Breast epithelium (tissue), 4 donors: Measurements from ENCODE around the gene CDH4. TPM values are rescaled to one million over a fixed set of nuclear protein-coding genes. Genes with fewer than 3 reads are reported as not detected.

Experiments used
- DNase-seq, 2 donors: peaks; one replicate each; pipeline ENCODE4 v3.0.0-alpha.2; 2019; ENCODE audit warnings: low spot score in 2 of 2
- H3K27ac ChIP-seq, 2 donors: fragments of 200-600 bp; sonication (generic) in 1 of 2; one replicate each; pipeline ENCODE4 v1.5.1; 2016 to 2019; ENCODE audit warnings: mild to moderate bottlenecking in 1 of 2
- H3K27me3 ChIP-seq, 2 donors: fragments of 200-600 bp; sonication (generic) in 1 of 2; one replicate each; pipeline versions ENCODE4 v1.5.1 to v1.6.0; 2017 to 2019; ENCODE audit warnings: control low read depth in 1 of 2, mild to moderate bottlenecking in 1 of 2
- H3K36me3 ChIP-seq: fragments of 200-600 bp; one replicate; pipeline ENCODE4 v1.5.1; 2019
- H3K4me1 ChIP-seq, 2 donors: fragments of 200-600 bp; sonication (generic); one replicate each; pipeline ENCODE4 v1.5.1; 2016 to 2019; ENCODE audit warnings: control low read depth in 1 of 2
- H3K4me3 ChIP-seq, 3 donors: fragments of 200-600 bp; sonication (generic); 1 replicate in 2 of 3; 2 replicates in 1 of 3; pipeline ENCODE4 v1.5.1; 2016 to 2019; ENCODE audit warnings: mild to moderate bottlenecking in 3 of 3, moderate library complexity in 2 of 3
- H3K9me3 ChIP-seq, 2 donors: fragments of 200-600 bp; sonication (generic) in 1 of 2; one replicate each; pipeline ENCODE4 v1.5.1; 2016 to 2019; ENCODE audit warnings: control low read depth in 1 of 2
- CTCF ChIP-seq, 3 donors: fragments of 450-650 bp; IDR thresholded peaks; one replicate each; pipeline ENCODE4 v1.5.1; 2016 to 2017; ENCODE audit warnings: antibody characterized with exemption in 3 of 3, mild to moderate bottlenecking in 3 of 3, moderate library complexity in 3 of 3
- POLR2A ChIP-seq: fragments of 450-650 bp; IDR thresholded peaks from one replicate; pipeline ENCODE4 v1.6.1; 2016; ENCODE audit warnings: antibody characterized with exemption, mild to moderate bottlenecking, moderate library complexity
- POLR2AphosphoS5 ChIP-seq, 3 donors: sonication (generic); formaldehyde crosslinking; IDR thresholded peaks; one replicate each; pipeline ENCODE4 v1.6.1; 2017; ENCODE audit warnings: antibody characterized with exemption in 3 of 3
- intact Hi-C: fragments of 100-400 bp; cut with DNase I; formaldehyde crosslinking; loops from one replicate; pipeline ENCODE4 v1.15.1; 2023; ENCODE audit warnings: low total_unique reads
- total RNA-seq, 3 donors: library from RNA; depleted of rRNA; stranded (reverse); fragments of >200 nt; gene quantifications; one replicate each; pipeline ENCODE4 v1.1.0, GENCODE V29; 2016

CDH4 gene
- total RNA-seq, 3 donors from 2014 or later: under 0.01 TPM; not detected in 2

- DNase-seq: no peak
Measured at GRCh38 chr20:61445741-61446140, 193.7 kb downstream of the CDH4 start.

GRCh38 chr20:61447952-61448351, 195.9 kb downstream of the CDH4 start:
- H3K4me3 ChIP-seq: no peak overlapping the region
- no peaks in the 10 kb centered on the region for H3K27me3 ChIP-seq
- H3K4me1 ChIP-seq: no peaks in the 10 kb centered on the region
- no peaks in the 10 kb centered on the region for H3K36me3 ChIP-seq
- DNase-seq: no peak
- intact Hi-C loops: no loop called here
- H3K9me3 ChIP-seq: no peaks in the 10 kb centered on the region
- no peak overlapping the region for H3K27ac ChIP-seq
- TF ChIP-seq POLR2AphosphoS5 (IDR thresholded peaks at IDR 0.05): no peak
- no peak for TF ChIP-seq POLR2A
- no peak for TF ChIP-seq CTCF (IDR thresholded peaks at IDR 0.05)

More at GRCh38 chr20:61445741-61446140, 193.7 kb downstream of the CDH4 start:
- Histone ChIP-seq H3K27ac (no peak overlapping the region), H3K4me3 (no peak overlapping the region), H3K9me3 (no peaks in the 10 kb centered on the region), H3K36me3 (no peaks in the 10 kb centered on the region), H3K4me1 (no peaks in the 10 kb centered on the region), H3K27me3 (no peaks in the 10 kb centered on the region)
- intact Hi-C loops: no loop called here
- TF ChIP-seq POLR2A (no peak), POLR2AphosphoS5 (IDR thresholded peaks at IDR 0.05) (no peak), CTCF (IDR thresholded peaks at IDR 0.05) (no peak)

GRCh38 chr20:61448386-61448785, 196.3 kb downstream of the CDH4 start:
- intact Hi-C loops: no loop called here
- Histone ChIP-seq H3K4me3 (no peak overlapping the region), H3K27ac (no peak overlapping the region), H3K9me3 (no peaks in the 10 kb centered on the region), H3K4me1 (no peaks in the 10 kb centered on the region), H3K36me3 (no peaks in the 10 kb centered on the region), H3K27me3 (no peaks in the 10 kb centered on the region)
- no peak for DNase-seq
- TF ChIP-seq POLR2AphosphoS5 (IDR thresholded peaks at IDR 0.05): no peak
- TF ChIP-seq POLR2A: no peak
- TF ChIP-seq CTCF (IDR thresholded peaks at IDR 0.05): no peak

- no peaks in the 10 kb centered on the region for H3K36me3 ChIP-seq
- H3K27ac ChIP-seq: no peak overlapping the region
- H3K4me3 ChIP-seq: no peak overlapping the region
- H3K27me3 ChIP-seq: no peaks in the 10 kb centered on the region
- no peak for TF ChIP-seq CTCF (IDR thresholded peaks at IDR 0.05)
- intact Hi-C loops: no loop called here
- no peak for DNase-seq
- no peaks in the 10 kb centered on the region for H3K4me1 ChIP-seq
- no peaks in the 10 kb centered on the region for H3K9me3 ChIP-seq
Measured at GRCh38 chr20:61449057-61449609, 197.1 kb downstream of the CDH4 start.

GRCh38 chr20:61449916-61450315, 197.9 kb downstream of the CDH4 start:
- intact Hi-C loops: no loop called here
- H3K27ac ChIP-seq: no peak overlapping the region
- no peaks in the 10 kb centered on the region for H3K9me3 ChIP-seq
- no peak overlapping the region for H3K4me3 ChIP-seq
- DNase-seq: no peak
- TF ChIP-seq POLR2AphosphoS5 (IDR thresholded peaks at IDR 0.05): no peak
- TF ChIP-seq POLR2A: no peak
- TF ChIP-seq CTCF (IDR thresholded peaks at IDR 0.05): no peak
- no peaks in the 10 kb centered on the region for H3K27me3 ChIP-seq
- H3K4me1 ChIP-seq: no peaks in the 10 kb centered on the region
- no peaks in the 10 kb centered on the region for H3K36me3 ChIP-seq
